HEK293T (cell line): ENCODE results near the gene TEKT3.
A peak's percentile ranks its signal among the peaks of the same experiment; 100 is the strongest.

Experiments used
- CTCF ChIA-PET: fragments of 350-600 bp; formaldehyde crosslinking; extraction: SDS; loops from one replicate; lab custom pipeline; 2021; ENCODE audit warnings: antibody characterized with exemption, inconsistent platforms; lab: Yijun Ruan, JAX
- POLR2A ChIA-PET: fragments of 350-600 bp; formaldehyde crosslinking; extraction: SDS; loops from one replicate; lab custom pipeline; 2020; ENCODE audit warnings: antibody characterized with exemption, inconsistent platforms; lab: Yijun Ruan, JAX
- DNase-seq: peaks from one replicate; pipeline ENCODE4 v3.0.0; 2012; ENCODE audit warnings: mixed read lengths; ENCODE audit errors: extremely low spot score
- ARNT ChIP-seq: fragments of 450-650 bp; IDR thresholded peaks from 2 replicates; pipeline ENCODE4 v1.6.1; 2017; ENCODE audit warnings: mild to moderate bottlenecking
- BHLHE40 ChIP-seq: fragments of 450-650 bp; IDR thresholded peaks from 2 replicates; pipeline ENCODE4 v1.6.1; 2016; ENCODE audit warnings: mild to moderate bottlenecking, moderate library complexity, borderline replicate concordance
- CTBP1 ChIP-seq: fragments of 450-650 bp; IDR thresholded peaks from 2 replicates; pipeline ENCODE4 v1.6.1; 2016; ENCODE audit warnings: borderline replicate concordance
- ELF4 ChIP-seq: fragments of 450-650 bp; IDR thresholded peaks from 2 replicates; pipeline ENCODE4 v1.6.1; 2017; ENCODE audit warnings: antibody characterized with exemption
- FOXA1 ChIP-seq: fragments of 450-650 bp; IDR thresholded peaks from 2 replicates; pipeline ENCODE4 v1.6.1; 2016; ENCODE audit warnings: mild to moderate bottlenecking
- FOXK2 ChIP-seq: fragments of 450-650 bp; IDR thresholded peaks from 2 replicates; pipeline ENCODE4 v1.6.1; 2016; ENCODE audit warnings: mild to moderate bottlenecking
- FOXM1 ChIP-seq: fragments of 450-650 bp; IDR thresholded peaks from 2 replicates; pipeline ENCODE4 v1.6.1; 2017; ENCODE audit warnings: mild to moderate bottlenecking, borderline replicate concordance
- HDGF ChIP-seq: fragments of 450-650 bp; IDR thresholded peaks from 2 replicates; pipeline ENCODE4 v1.6.1; 2017; ENCODE audit warnings: antibody characterized with exemption, borderline replicate concordance
- L3MBTL2 ChIP-seq: fragments of 450-650 bp; conservative IDR thresholded peaks from 2 replicates; pipeline ENCODE4 v1.6.1; 2016; ENCODE audit warnings: mild to moderate bottlenecking
- LEF1 ChIP-seq: fragments of 450-650 bp; IDR thresholded peaks from 2 replicates; pipeline ENCODE4 v1.6.1; 2017; ENCODE audit warnings: mild to moderate bottlenecking, borderline replicate concordance
- NFRKB ChIP-seq: fragments of 450-650 bp; IDR thresholded peaks from 2 replicates; pipeline ENCODE4 v1.6.1; 2016; ENCODE audit warnings: mild to moderate bottlenecking, moderate library complexity
- SP1 ChIP-seq: fragments of 450-650 bp; IDR thresholded peaks from 2 replicates; pipeline ENCODE4 v1.6.1; 2017
- SUZ12 ChIP-seq: fragments of 450-650 bp; IDR thresholded peaks from 2 replicates; pipeline ENCODE4 v1.6.1; 2016; ENCODE audit warnings: mild to moderate bottlenecking
- TARDBP ChIP-seq: fragments of 450-650 bp; IDR thresholded peaks from 2 replicates; pipeline ENCODE4 v1.6.1; 2016
- ZNF384 ChIP-seq: fragments of 450-650 bp; IDR thresholded peaks from 2 replicates; pipeline ENCODE4 v1.6.1; 2016
- TF ChIP-seq, protein P1 (sequence below): fragments of 450-650 bp; IDR thresholded peaks from 2 replicates; pipeline ENCODE4 v1.6.1; 2016

The TEKT3 gene

DNA sequence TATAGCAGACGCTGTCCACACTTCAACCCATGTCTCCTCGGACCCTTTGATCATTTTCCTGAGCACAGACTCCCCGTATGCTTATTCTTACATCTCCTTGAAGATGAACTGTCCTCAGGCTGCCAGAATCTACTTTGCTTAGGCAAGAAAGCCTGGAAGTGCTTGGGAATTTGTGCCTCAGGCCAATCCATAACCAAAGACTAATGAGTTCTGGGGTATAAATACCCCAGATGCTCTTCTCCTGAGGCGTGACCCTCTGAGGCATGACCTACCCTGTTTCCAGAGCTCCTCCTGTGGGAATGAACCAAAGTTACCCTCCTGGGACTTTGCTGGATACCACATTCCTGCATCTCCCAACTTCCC is 10.1 kb upstream of the TEKT3 start:
- TF ChIP-seq ELF4 = no peak
- TF ChIP-seq CTBP1 = no peak
- no peak for TF ChIP-seq BHLHE40
- no peak for TF ChIP-seq FOXM1
- no peak for TF ChIP-seq HDGF
- no peak for TF ChIP-seq ARNT
- no peak for TF ChIP-seq FOXA1
- TF ChIP-seq TARDBP = no peak
- no peak for TF ChIP-seq ZNF384
- TF ChIP-seq SUZ12 = no peak
- no peak for TF ChIP-seq NFRKB
- no peak for TF ChIP-seq LEF1
- no peak for TF ChIP-seq SP1
- TF ChIP-seq, protein P1, sequence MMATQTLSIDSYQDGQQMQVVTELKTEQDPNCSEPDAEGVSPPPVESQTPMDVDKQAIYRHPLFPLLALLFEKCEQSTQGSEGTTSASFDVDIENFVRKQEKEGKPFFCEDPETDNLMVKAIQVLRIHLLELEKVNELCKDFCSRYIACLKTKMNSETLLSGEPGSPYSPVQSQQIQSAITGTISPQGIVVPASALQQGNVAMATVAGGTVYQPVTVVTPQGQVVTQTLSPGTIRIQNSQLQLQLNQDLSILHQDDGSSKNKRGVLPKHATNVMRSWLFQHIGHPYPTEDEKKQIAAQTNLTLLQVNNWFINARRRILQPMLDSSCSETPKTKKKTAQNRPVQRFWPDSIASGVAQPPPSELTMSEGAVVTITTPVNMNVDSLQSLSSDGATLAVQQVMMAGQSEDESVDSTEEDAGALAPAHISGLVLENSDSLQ = no peak
- no peak for TF ChIP-seq FOXK2
- TF ChIP-seq L3MBTL2 = no peak
- ChIA-PET CTCF (interaction anchor here (0.9 to 1.3 kb wide), 2 partner anchors 11 to 45 kb away, joined by 3 to 4 read pairs; no protein-coding TSS in a partner anchor), POLR2A (no interaction called here)
- DNase-seq = no peak

DNA sequence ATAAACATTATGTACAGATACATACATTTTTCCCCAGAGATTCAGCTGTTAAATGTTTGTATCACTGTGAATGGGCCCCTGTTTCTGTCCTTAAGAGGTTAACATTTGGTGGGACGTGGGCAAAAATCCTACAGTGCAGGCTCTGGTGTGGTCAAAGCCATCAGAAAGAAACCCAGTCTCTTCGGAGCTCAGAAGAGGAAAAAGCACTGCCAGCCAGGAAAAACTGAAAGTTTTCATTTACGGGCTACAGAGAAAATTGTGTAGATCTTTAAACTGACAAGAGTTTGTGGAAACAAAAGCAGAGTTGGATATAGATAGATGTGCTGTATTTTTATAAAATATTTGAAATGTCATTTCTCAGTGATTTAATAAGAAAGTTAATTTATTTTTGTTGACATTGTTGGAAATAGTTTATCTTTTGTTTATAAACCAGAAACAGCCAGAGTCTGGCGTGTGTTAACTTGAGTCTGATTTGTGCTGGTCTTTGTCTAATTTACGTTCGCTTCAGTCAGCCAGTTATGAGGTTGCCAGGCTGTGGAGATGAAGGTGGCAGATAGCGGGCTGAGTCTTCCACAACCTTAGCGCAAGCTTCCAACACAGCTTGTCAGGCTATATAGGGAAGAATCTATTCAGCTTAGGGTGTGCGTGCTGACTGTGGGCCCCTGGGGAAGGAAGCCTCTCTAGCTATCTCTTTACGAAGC is 9.5 kb upstream of the TEKT3 start:
- CTCF ChIA-PET = interaction anchor here (0.9 to 1.3 kb wide), 2 partner anchors 10 to 44 kb away, joined by 3 to 4 read pairs; no protein-coding TSS in a partner anchor

DNA sequence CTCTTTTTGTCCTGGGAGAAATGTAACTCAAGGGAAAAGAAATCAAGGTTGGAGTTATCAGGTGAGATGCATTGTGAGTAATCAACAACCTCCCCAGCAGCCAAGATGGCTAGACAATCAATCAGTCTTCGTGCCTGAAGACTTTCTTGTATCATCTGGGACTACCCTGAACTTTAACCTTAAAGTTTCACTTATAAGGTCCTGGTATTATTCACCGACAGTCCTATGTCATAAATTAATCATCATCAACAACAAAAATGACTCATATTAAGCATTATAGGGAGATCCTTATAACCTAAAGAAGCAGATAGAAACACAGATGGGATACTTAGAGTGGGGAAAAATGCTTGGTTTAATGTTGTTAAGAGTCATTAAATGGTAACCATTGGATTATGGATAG is 7.7 kb upstream of the TEKT3 start:
- no peak for DNase-seq
- TF ChIP-seq ELF4 (no peak), NFRKB (no peak), SP1 (no peak), FOXA1 (no peak), L3MBTL2 (no peak), CTBP1 (no peak), ARNT (no peak), FOXM1 (no peak), ZNF384 (no peak), HDGF (no peak), TARDBP (no peak), BHLHE40 (no peak), LEF1 (no peak), FOXK2 (no peak), SUZ12 (no peak)
- TF ChIP-seq, protein P1 = no peak
- POLR2A ChIA-PET = no interaction called here
- CTCF ChIA-PET = interaction anchor here (0.6 kb wide), 1 partner anchor 97 kb away, joined by 3 read pairs; no protein-coding TSS in a partner anchor

More for the DNA sequence above, 9.5 kb upstream of the TEKT3 start:
- TF ChIP-seq ARNT (no peak), SP1 (no peak), FOXM1 (no peak), ZNF384 (no peak), FOXA1 (no peak), TARDBP (no peak), LEF1 (no peak), NFRKB (no peak), HDGF (no peak), BHLHE40 (no peak), ELF4 (no peak), L3MBTL2 (no peak), SUZ12 (no peak)
- TF ChIP-seq, protein P1 = no peak
- DNase-seq = no peak
- POLR2A ChIA-PET = no interaction called here

DNA sequence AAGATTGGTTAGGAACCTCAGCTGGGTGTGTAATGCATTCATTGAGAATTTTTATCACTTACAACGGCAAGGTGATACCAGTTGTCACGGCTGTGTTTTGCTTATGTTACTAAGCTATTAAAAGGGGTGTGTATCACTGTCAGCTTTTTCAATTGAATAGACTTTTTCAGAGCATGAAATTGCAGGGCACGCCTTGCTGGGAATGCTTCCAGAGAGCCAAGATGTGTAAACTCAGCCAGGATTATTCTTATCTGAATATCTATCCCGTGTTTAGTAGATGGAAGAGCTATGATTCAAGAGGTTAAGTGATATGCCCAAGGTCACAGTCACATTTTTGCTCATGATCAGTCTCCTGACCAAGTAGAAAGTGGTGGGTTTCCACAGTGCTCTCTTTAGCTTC is 6.6 kb upstream of the TEKT3 start:
- TF ChIP-seq, protein P1 = 0 out of 2 replicates have a peak, but pooled peaks have one; percentile 15
- no peak for TF ChIP-seq LEF1
- DNase-seq = no peak
- POLR2A ChIA-PET = no interaction called here
- CTCF ChIA-PET = no interaction called here

- POLR2A ChIA-PET = no interaction called here
- no peak for DNase-seq
- no peak for TF ChIP-seq SUZ12
- no peak for TF ChIP-seq ELF4
- TF ChIP-seq BHLHE40 = no peak
- no peak for TF ChIP-seq SP1
- TF ChIP-seq TARDBP = no peak
- no peak for TF ChIP-seq NFRKB
- TF ChIP-seq, protein P1 = no peak
- TF ChIP-seq FOXA1 = no peak
- no peak for TF ChIP-seq FOXM1
- TF ChIP-seq L3MBTL2 = no peak
- no peak for TF ChIP-seq LEF1
- TF ChIP-seq FOXK2 = no peak
- no peak for TF ChIP-seq CTBP1
- TF ChIP-seq ZNF384 = no peak
- TF ChIP-seq ARNT = no peak
- TF ChIP-seq HDGF = no peak
- CTCF ChIA-PET = no interaction called here
Observed at GRCh38 chr17:15346066-15346595, 4.7 kb upstream of the TEKT3 start.
